H1 (cell line): ENCODE measurements around the gene SULT2B1. TPM values are rescaled to one million over a fixed set of nuclear protein-coding genes. Genes with fewer than 3 reads are reported as not detected.

Source experiments
- CTCF ChIA-PET: fragments of 300-600 bp; sonication (Branson Sonifier 250); formaldehyde crosslinking; loops from one replicate; lab custom pipeline; 2021; ENCODE audit not compliant: partially characterized antibody; lab: Charles Lee
- POLR2A ChIA-PET: fragments of 300-600 bp; sonication (Branson Sonifier 250); formaldehyde crosslinking; loops from one replicate; lab custom pipeline; 2021; ENCODE audit warnings: inconsistent platforms; ENCODE audit not compliant: partially characterized antibody; lab: Charles Lee
- DNase-seq, 2 experiments: peaks; one replicate each; pipeline versions ENCODE4 v3.0.0 to v3.0.0-alpha.2; 2010 to 2022; ENCODE audit warnings: low spot score in 2 of 2, low read depth in 1 of 2, mixed read lengths in 1 of 2
- FAIRE-seq: peaks from 2 replicates; lab custom pipeline; 2011; peaks lifted over from hg19 to GRCh38; lab: Jason Lieb, UNC
- H2AFZ ChIP-seq: 2 replicates; pipeline ENCODE4 v1.8.1; 2012; ENCODE audit warnings: low read length, inconsistent platforms
- H2AK5ac ChIP-seq: 2 replicates; pipeline ENCODE4 v1.6.1; 2013; ENCODE audit warnings: low read depth, low read length
- H2BK120ac ChIP-seq: replicated peaks from 2 replicates; pipeline ENCODE3; 2013; ENCODE audit warnings: low read depth, low read length, inconsistent platforms
- H2BK12ac ChIP-seq: 2 replicates; pipeline ENCODE4 v1.6.1; 2013; ENCODE audit warnings: low read depth, low read length
- H2BK15ac ChIP-seq: 2 replicates; pipeline ENCODE4 v1.6.1; 2013; ENCODE audit warnings: low read length
- H2BK20ac ChIP-seq: 2 replicates; pipeline ENCODE4 v1.6.1; 2013; ENCODE audit warnings: low read length
- H2BK5ac ChIP-seq: 2 replicates; pipeline ENCODE4 v1.6.1; 2013; ENCODE audit warnings: low read depth, low read length
- H3K14ac ChIP-seq: 2 replicates; pipeline ENCODE4 v1.6.1; 2013; ENCODE audit warnings: inconsistent platforms; ENCODE audit not compliant: insufficient read length
- H3K18ac ChIP-seq: 2 replicates; pipeline ENCODE4 v1.6.1; 2013; ENCODE audit warnings: low read length; ENCODE audit errors: extremely low read depth
- H3K23ac ChIP-seq: 2 replicates; pipeline ENCODE4 v1.6.1; 2013; ENCODE audit warnings: inconsistent platforms; ENCODE audit not compliant: insufficient read length
- H3K23me2 ChIP-seq: 2 replicates; pipeline ENCODE4 v1.6.1; 2013; ENCODE audit warnings: low read depth, low read length
- H3K27ac ChIP-seq: 2 replicates; pipeline ENCODE4 v1.6.1; 2011; ENCODE audit warnings: low read depth, low read length, inconsistent platforms
- H3K27me3 ChIP-seq, 4 experiments: replicated peaks in 1 of 4; 1 replicate in 1 of 4; 2 replicates in 3 of 4; pipeline versions ENCODE4 v1.6.1 to v1.8.1; 2011 to 2013; ENCODE audit warnings: low read length in 3 of 4, mild to moderate bottlenecking in 3 of 4, inconsistent platforms in 2 of 4, mixed read lengths in 2 of 4, moderate library complexity in 1 of 4; ENCODE audit not compliant: control insufficient read depth in 3 of 4, insufficient read depth in 3 of 4; ENCODE audit errors: extremely low read depth in 1 of 4
- H3K36me3 ChIP-seq, 4 experiments: 2 replicates each; pipeline versions ENCODE4 v1.6.1 to v1.8.1; 2011 to 2013; ENCODE audit warnings: mild to moderate bottlenecking in 4 of 4, low read length in 3 of 4, moderate library complexity in 2 of 4, control low read depth in 1 of 4, inconsistent platforms in 1 of 4; ENCODE audit not compliant: insufficient read depth in 4 of 4, control insufficient read depth in 2 of 4
- H3K4ac ChIP-seq: replicated peaks from 2 replicates; pipeline ENCODE3; 2013; ENCODE audit warnings: low read length, low read depth, mixed read lengths, inconsistent platforms; ENCODE audit not compliant: insufficient read length
- H3K4me1 ChIP-seq, 4 experiments: replicated peaks in 1 of 4; 1 replicate in 1 of 4; 2 replicates in 3 of 4; pipeline versions ENCODE4 v1.6.1 to v1.8.1; 2011 to 2013; ENCODE audit warnings: low read length in 3 of 4, inconsistent platforms in 2 of 4, mixed read lengths in 1 of 4; ENCODE audit not compliant: insufficient read depth in 4 of 4, control insufficient read depth in 3 of 4
- H3K4me2 ChIP-seq, 2 experiments: 2 replicates each; pipeline versions ENCODE4 v1.6.1 to v1.8.1; 2011 to 2013; ENCODE audit warnings: low read depth in 2 of 2, low read length in 2 of 2, control low read depth in 1 of 2, inconsistent platforms in 1 of 2, mild to moderate bottlenecking in 1 of 2; ENCODE audit not compliant: insufficient read depth in 1 of 2
- H3K4me3 ChIP-seq, 4 experiments: fragments of 200-600, 300-600 bp in 1 of 4; sonication (generic), shearing (Covaris generic), sonication (Bioruptor Twin) in 1 of 4; 2 replicates each; pipeline versions ENCODE4 v1.5.1 to v1.8.1; 2011 to 2016; ENCODE audit warnings: low read length in 4 of 4, low read depth in 3 of 4, control low read depth in 2 of 4, inconsistent platforms in 2 of 4, mild to moderate bottlenecking in 2 of 4, mixed read lengths in 1 of 4, moderate library complexity in 1 of 4; ENCODE audit not compliant: insufficient read depth in 2 of 4; ENCODE audit errors: extremely low read depth in 1 of 4
- H3K56ac ChIP-seq: replicated peaks from 2 replicates; pipeline ENCODE3; 2013; ENCODE audit warnings: low read depth, mild to moderate bottlenecking, mixed read lengths, low read length, inconsistent platforms; ENCODE audit not compliant: insufficient read length
- H3K79me1 ChIP-seq: 2 replicates; pipeline ENCODE4 v1.6.1; 2013; ENCODE audit warnings: low read depth, low read length, control low read depth
- H3K79me2 ChIP-seq, 2 experiments: 2 replicates each; pipeline versions ENCODE4 v1.6.1 to v1.8.1; 2012 to 2013; ENCODE audit warnings: low read length in 2 of 2, mild to moderate bottlenecking in 2 of 2, inconsistent platforms in 1 of 2; ENCODE audit not compliant: insufficient read depth in 2 of 2, control insufficient read depth in 1 of 2
- H3K9ac ChIP-seq, 4 experiments: replicated peaks in 1 of 4; 1 replicate in 1 of 4; 2 replicates in 3 of 4; pipeline versions ENCODE4 v1.6.1 to v1.8.1; 2011 to 2013; ENCODE audit warnings: low read depth in 3 of 4, low read length in 3 of 4, control low read depth in 2 of 4, mild to moderate bottlenecking in 2 of 4, moderate library complexity in 2 of 4, inconsistent platforms in 1 of 4; ENCODE audit errors: extremely low read depth in 1 of 4
- H3K9me3 ChIP-seq, 2 experiments: 2 replicates each; pipeline versions ENCODE4 v1.6.1 to v1.8.1; 2012 to 2013; ENCODE audit warnings: mild to moderate bottlenecking in 2 of 2, moderate library complexity in 2 of 2, control low read depth in 1 of 2, inconsistent platforms in 1 of 2, low read depth in 1 of 2, low read length in 1 of 2, mixed read lengths in 1 of 2; ENCODE audit not compliant: insufficient read depth in 2 of 2
- H4K20me1 ChIP-seq, 2 experiments: replicated peaks in 1 of 2; 2 replicates each; pipeline versions ENCODE3 to v1.8.1; 2011 to 2013; ENCODE audit warnings: inconsistent platforms in 2 of 2, low read length in 2 of 2, mild to moderate bottlenecking in 1 of 2; ENCODE audit not compliant: insufficient read depth in 2 of 2, control insufficient read depth in 1 of 2
- H4K5ac ChIP-seq: 2 replicates; pipeline ENCODE4 v1.6.1; 2013; ENCODE audit warnings: low read length, low read depth, mixed read lengths, inconsistent platforms; ENCODE audit not compliant: insufficient read length
- H4K8ac ChIP-seq: 2 replicates; pipeline ENCODE4 v1.8.0; 2013; ENCODE audit warnings: mild to moderate bottlenecking, moderate library complexity, low read length, inconsistent platforms; ENCODE audit not compliant: insufficient read depth; ENCODE audit errors: extremely low read depth
- H4K91ac ChIP-seq: replicated peaks from 2 replicates; pipeline ENCODE3; 2013; ENCODE audit warnings: low read length, mixed read lengths, inconsistent platforms; ENCODE audit not compliant: insufficient read length
- CHD1 ChIP-seq: IDR thresholded peaks from 2 replicates; pipeline ENCODE4 v1.6.1; 2012; ENCODE audit warnings: low read depth, low read length, improper control_type of control experiment
- CREB1 ChIP-seq: IDR thresholded peaks from 2 replicates; pipeline ENCODE4 v1.6.1; 2012; ENCODE audit warnings: inconsistent platforms
- KDM1A ChIP-seq: fragments of 200-600, 300-600 bp; sonication (generic); IDR thresholded peaks from 2 replicates; pipeline ENCODE4 v1.7.1; 2016; ENCODE audit warnings: mild to moderate bottlenecking, low read length, borderline replicate concordance
- KDM5A ChIP-seq: fragments of 200-600 bp; IDR thresholded peaks from 2 replicates; pipeline ENCODE4 v1.7.1; 2012; ENCODE audit warnings: mild to moderate bottlenecking, low read length, inconsistent platforms, mixed read lengths
- WGBS, 2 experiments: shearing (Covaris generic) in 1 of 2; methylation state at CpG; one replicate each; pipeline versions ENCODE4 v1.1.6 to v1.1.7; 2013 to 2015; ENCODE audit warnings: low lambda C conversion rate in 2 of 2, mixed read lengths in 2 of 2, inconsistent platforms in 1 of 2, low coverage in 1 of 2, missing lambda C conversion rate in 1 of 2; ENCODE audit not compliant: insufficient replicate concordance in 2 of 2, insufficient coverage in 1 of 2, insufficient read length in 1 of 2; ENCODE audit errors: extremely low coverage in 1 of 2, missing lambda C conversion rate in 1 of 2; 5-methylcytosine and 5-hydroxymethylcytosine counted together
- polyA plus RNA-seq, 7 experiments: library from polyadenylated mRNA; depleted of rRNA in 3 of 7; stranded (reverse) in 5 of 7; unstranded in 2 of 7; fragments of >200 nt in 5 of 7; fragments of 200-250 nt in 2 of 7; gene quantifications; 1 replicate in 5 of 7; 2 replicates in 1 of 7; 4 replicates in 1 of 7; pipeline versions ENCODE4 v1.2.1 to v1.2.3, GENCODE V29; 2011 to 2013; ENCODE audit warnings: missing spikeins in 2 of 7, mixed read lengths in 2 of 7
- total RNA-seq: library from RNA; stranded (reverse); fragmentation: NEBNext Ultra II Directional; extraction: Animal tissue kit (Norgen Biotek cat#: 25700); gene quantifications from 2 replicates; pipeline ENCODE4 v1.2.1, GENCODE V29; 2021
- TF ChIP-seq, protein P1 (sequence below), 3 experiments: IDR thresholded peaks; 1 replicate in 2 of 3; 2 replicates in 1 of 3; pipeline versions ENCODE4 v1.5.1 to v1.6.1; 2011; ENCODE audit warnings: low read length in 3 of 3, mild to moderate bottlenecking in 3 of 3, inconsistent platforms in 2 of 3, low read depth in 1 of 3, moderate library complexity in 1 of 3; ENCODE audit not compliant: insufficient read depth in 1 of 3; ENCODE audit errors: control extremely low read depth in 1 of 3

The SULT2B1 gene
- total and polyA plus RNA-seq, 2 of the 8 experiments (the other 6 are each of a cell fraction or from before 2014, with no cell fraction given), result 1.5 to 2.6 TPM

DNA sequence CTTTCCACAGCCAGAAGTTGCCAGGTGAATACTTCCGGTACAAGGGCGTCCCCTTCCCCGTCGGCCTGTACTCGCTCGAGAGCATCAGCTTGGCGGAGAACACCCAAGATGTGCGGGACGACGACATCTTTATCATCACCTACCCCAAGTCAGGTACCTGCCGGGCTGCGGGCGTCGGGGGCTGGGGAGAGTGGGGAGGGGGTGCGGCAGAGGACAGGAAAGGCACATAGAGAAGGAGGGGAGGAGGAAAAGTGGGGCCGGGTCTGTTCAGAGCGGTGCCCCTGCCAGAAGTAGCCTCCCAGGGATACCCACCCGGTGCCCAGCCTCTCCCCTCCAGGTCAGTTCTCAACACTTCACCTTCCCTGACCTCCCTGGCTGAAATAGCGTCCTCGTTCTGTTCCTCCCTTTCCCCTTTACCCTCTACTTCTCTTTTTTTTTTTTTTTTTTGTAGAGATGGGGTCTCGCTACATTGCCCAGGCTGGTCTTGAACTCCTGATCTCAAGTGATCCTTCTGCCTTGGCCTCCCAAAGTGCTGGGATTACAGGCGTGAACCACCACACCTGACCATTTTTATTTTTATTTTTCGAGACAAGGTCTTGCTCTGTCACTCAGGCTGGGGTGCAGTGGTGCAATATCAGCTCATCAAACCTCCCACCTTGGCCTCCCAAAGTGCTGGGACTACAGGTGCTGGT, 24.1 kb downstream of the SULT2B1 start:
- CTCF ChIA-PET, result interaction anchor here (0.6 to 1.0 kb wide), 3 partner anchors 11 to 69 kb away, joined by 3 read pairs; no protein-coding TSS in a partner anchor
- no peak overlapping the region for H2BK15ac ChIP-seq
- no peaks in the 10 kb centered on the region for H3K9me3 ChIP-seq
- no peak overlapping the region for H2BK12ac ChIP-seq
- H2AK5ac ChIP-seq, result no peak overlapping the region
- POLR2A ChIA-PET, result interaction anchor here (1.2 to 2.0 kb wide), 2 partner anchors 66 to 83 kb away, joined by 3 to 5 read pairs; no protein-coding TSS in a partner anchor
- no peak overlapping the region for H3K56ac ChIP-seq
- FAIRE-seq, result no peak
- H3K79me1 ChIP-seq, result no peaks in the 10 kb centered on the region
- no peak overlapping the region for H2BK5ac ChIP-seq
- H4K8ac ChIP-seq, result no peak overlapping the region
- 88% methylated on average over 11 of the region's 23 CpGs; no CpG with 5 or more reads in 1 of the 2 experiments for WGBS, 2 experiments
- H3K23ac ChIP-seq, result no peak overlapping the region
- no peak overlapping the region for H3K18ac ChIP-seq
- no peak overlapping the region for H3K4me2 ChIP-seq
- no peak overlapping the region for H4K91ac ChIP-seq
- no peaks in the 10 kb centered on the region for H4K20me1 ChIP-seq
- H2BK20ac ChIP-seq, result no peak overlapping the region
- no peaks in the 10 kb centered on the region; a peak in 1 of 7 replicates for H3K27me3 ChIP-seq
- no peak overlapping the region for H2BK120ac ChIP-seq
- H3K79me2 ChIP-seq, result no peaks in the 10 kb centered on the region
- no peak overlapping the region for H3K4ac ChIP-seq
- H3K36me3 ChIP-seq, result no peaks in the 10 kb centered on the region
- no peak overlapping the region for H3K27ac ChIP-seq
- no peaks in the 10 kb centered on the region for H3K23me2 ChIP-seq
- no peak for DNase-seq
- no peak overlapping the region for H4K5ac ChIP-seq
- no peak overlapping the region for H2AFZ ChIP-seq
- peaks cover 0 to 5% (median 3%) of the 10 kb centered on the region in 4 experiments; a peak in 3 of 7 replicates for H3K4me1 ChIP-seq
- no peak overlapping the region for H3K9ac ChIP-seq
- H3K4me3 ChIP-seq, result no peak overlapping the region
- H3K14ac ChIP-seq, result no peak overlapping the region
- no peak for TF ChIP-seq KDM5A
- TF ChIP-seq KDM1A, result no peak
- no peak for TF ChIP-seq CREB1
- no peak for TF ChIP-seq CHD1
- TF ChIP-seq, protein P1, sequence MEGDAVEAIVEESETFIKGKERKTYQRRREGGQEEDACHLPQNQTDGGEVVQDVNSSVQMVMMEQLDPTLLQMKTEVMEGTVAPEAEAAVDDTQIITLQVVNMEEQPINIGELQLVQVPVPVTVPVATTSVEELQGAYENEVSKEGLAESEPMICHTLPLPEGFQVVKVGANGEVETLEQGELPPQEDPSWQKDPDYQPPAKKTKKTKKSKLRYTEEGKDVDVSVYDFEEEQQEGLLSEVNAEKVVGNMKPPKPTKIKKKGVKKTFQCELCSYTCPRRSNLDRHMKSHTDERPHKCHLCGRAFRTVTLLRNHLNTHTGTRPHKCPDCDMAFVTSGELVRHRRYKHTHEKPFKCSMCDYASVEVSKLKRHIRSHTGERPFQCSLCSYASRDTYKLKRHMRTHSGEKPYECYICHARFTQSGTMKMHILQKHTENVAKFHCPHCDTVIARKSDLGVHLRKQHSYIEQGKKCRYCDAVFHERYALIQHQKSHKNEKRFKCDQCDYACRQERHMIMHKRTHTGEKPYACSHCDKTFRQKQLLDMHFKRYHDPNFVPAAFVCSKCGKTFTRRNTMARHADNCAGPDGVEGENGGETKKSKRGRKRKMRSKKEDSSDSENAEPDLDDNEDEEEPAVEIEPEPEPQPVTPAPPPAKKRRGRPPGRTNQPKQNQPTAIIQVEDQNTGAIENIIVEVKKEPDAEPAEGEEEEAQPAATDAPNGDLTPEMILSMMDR (IDR thresholded peaks at IDR 0.05; ENCODE audit: control extremely low read depth in 1 of 3, insufficient read depth in 1 of 3, low read depth in 1 of 3, low read length in 3 of 3), result no peak
